Lower leg skin (tissue), 3 donors: Measurements from ENCODE around the gene DSN1.

ENCODE experiments used
- CTCF ChIP-seq, 3 donors: fragments of 450-650 bp; IDR thresholded peaks; one replicate each; pipeline ENCODE4 v1.5.1; 2016; ENCODE audit warnings: antibody characterized with exemption in 3 of 3, mild to moderate bottlenecking in 3 of 3, moderate library complexity in 2 of 3
- POLR2A ChIP-seq, 2 donors: fragments of 450-650 bp; IDR thresholded peaks; one replicate each; pipeline ENCODE4 v1.6.1; 2016 to 2017; ENCODE audit warnings: antibody characterized with exemption in 2 of 2, mild to moderate bottlenecking in 1 of 2, moderate library complexity in 1 of 2

- TF ChIP-seq CTCF (IDR thresholded peaks at IDR 0.05) (no peak), POLR2A (IDR thresholded peaks at IDR 0.05) (no peak)
Observed at GRCh38 chr20:36744764-36745191, 28.8 kb downstream of the DSN1 start.
